Measurements from ENCODE around the gene BCKDK.

BCKDK gene

GRCh38 chr16:31080035-31080629 lies 28.1 kb upstream of the BCKDK start:
- H3K9me3 ChIP-seq (ENCODE audit: control insufficient read depth in 5 of 5, low read length in 5 of 5): no peaks in the 10 kb centered on the region
- peaks cover 2 to 17% (median 15%) of the 10 kb centered on the region in 5 donors for H3K4me1 ChIP-seq (ENCODE audit: control insufficient read depth in 5 of 5, insufficient read depth in 5 of 5, low read length in 5 of 5)
- no peak overlapping the region for H3K4me3 ChIP-seq (ENCODE audit: low read depth in 1 of 5, low read length in 5 of 5)
- no peaks in the 10 kb centered on the region for H3K27me3 ChIP-seq (ENCODE audit: control insufficient read depth in 5 of 5, insufficient read depth in 4 of 5, low read length in 5 of 5)
- H3K9ac ChIP-seq (ENCODE audit: low read length in 5 of 5): no peak overlapping the region
- H3K27ac ChIP-seq (ENCODE audit: low read depth, low read length): no peak overlapping the region
- peaks cover 0 to 85% (median 80%) of the 10 kb centered on the region in 5 donors for H3K36me3 ChIP-seq (ENCODE audit: control insufficient read depth in 5 of 5, insufficient read depth in 5 of 5, low read length in 5 of 5)

GRCh38 chr16:31080756-31081419 lies 27.3 kb upstream of the BCKDK start:
- Histone ChIP-seq H3K27me3 (ENCODE audit: control insufficient read depth in 5 of 5, insufficient read depth in 4 of 5, low read length in 5 of 5) (no peaks in the 10 kb centered on the region), H3K9me3 (ENCODE audit: control insufficient read depth in 5 of 5, low read length in 5 of 5) (no peaks in the 10 kb centered on the region), H3K4me1 (ENCODE audit: control insufficient read depth in 5 of 5, insufficient read depth in 5 of 5, low read length in 5 of 5) (peaks cover 2 to 13% (median 10%) of the 10 kb centered on the region in 5 donors), H3K9ac (ENCODE audit: low read length in 5 of 5) (no peak overlapping the region), H3K36me3 (ENCODE audit: control insufficient read depth in 5 of 5, insufficient read depth in 5 of 5, low read length in 5 of 5) (peaks cover 0 to 91% (median 83%) of the 10 kb centered on the region in 5 donors), H3K27ac (ENCODE audit: low read depth, low read length) (no peak overlapping the region), H3K4me3 (ENCODE audit: low read depth in 1 of 5, low read length in 5 of 5) (no peak overlapping the region)

GRCh38 chr16:31081428-31082351 lies 26.5 kb upstream of the BCKDK start:
- Histone ChIP-seq H3K4me3 (ENCODE audit: low read depth in 1 of 5, low read length in 5 of 5) (no peak overlapping the region), H3K36me3 (ENCODE audit: control insufficient read depth in 5 of 5, insufficient read depth in 5 of 5, low read length in 5 of 5) (peaks cover 0 to 90% (median 78%) of the 10 kb centered on the region in 5 donors), H3K27ac (ENCODE audit: low read depth, low read length) (no peak overlapping the region), H3K9ac (ENCODE audit: low read length in 5 of 5) (peak overlapping the region in 1 of 5 donors; percentile 29), H3K27me3 (ENCODE audit: control insufficient read depth in 5 of 5, insufficient read depth in 4 of 5, low read length in 5 of 5) (no peaks in the 10 kb centered on the region), H3K9me3 (ENCODE audit: control insufficient read depth in 5 of 5, low read length in 5 of 5) (no peaks in the 10 kb centered on the region), H3K4me1 (ENCODE audit: control insufficient read depth in 5 of 5, insufficient read depth in 5 of 5, low read length in 5 of 5) (peaks cover 2 to 13% (median 10%) of the 10 kb centered on the region in 5 donors)

GRCh38 chr16:31082368-31083045 lies 25.7 kb upstream of the BCKDK start:
- H3K27me3 ChIP-seq (ENCODE audit: control insufficient read depth in 5 of 5, insufficient read depth in 4 of 5, low read length in 5 of 5): no peaks in the 10 kb centered on the region
- H3K9me3 ChIP-seq (ENCODE audit: control insufficient read depth in 5 of 5, low read length in 5 of 5): no peaks in the 10 kb centered on the region
- peaks cover 0 to 89% (median 77%) of the 10 kb centered on the region in 5 donors for H3K36me3 ChIP-seq (ENCODE audit: control insufficient read depth in 5 of 5, insufficient read depth in 5 of 5, low read length in 5 of 5)
- no peak overlapping the region for H3K4me3 ChIP-seq (ENCODE audit: low read depth in 1 of 5, low read length in 5 of 5)
- H3K4me1 ChIP-seq (ENCODE audit: control insufficient read depth in 5 of 5, insufficient read depth in 5 of 5, low read length in 5 of 5): peaks cover 2 to 13% (median 10%) of the 10 kb centered on the region in 5 donors
- peak overlapping the region in 1 of 5 donors; percentile 29 for H3K9ac ChIP-seq (ENCODE audit: low read length in 5 of 5)
- no peak overlapping the region for H3K27ac ChIP-seq (ENCODE audit: low read depth, low read length)

- Histone ChIP-seq H3K27me3 (ENCODE audit: control insufficient read depth in 5 of 5, insufficient read depth in 4 of 5, low read length in 5 of 5) (no peaks in the 10 kb centered on the region), H3K9ac (ENCODE audit: low read length in 5 of 5) (no peak overlapping the region), H3K4me3 (ENCODE audit: low read depth in 1 of 5, low read length in 5 of 5) (no peak overlapping the region), H3K4me1 (ENCODE audit: control insufficient read depth in 5 of 5, insufficient read depth in 5 of 5, low read length in 5 of 5) (peaks cover 2 to 13% (median 10%) of the 10 kb centered on the region in 5 donors), H3K27ac (ENCODE audit: low read depth, low read length) (no peak overlapping the region), H3K9me3 (ENCODE audit: control insufficient read depth in 5 of 5, low read length in 5 of 5) (no peaks in the 10 kb centered on the region), H3K36me3 (ENCODE audit: control insufficient read depth in 5 of 5, insufficient read depth in 5 of 5, low read length in 5 of 5) (peaks cover 0 to 88% (median 75%) of the 10 kb centered on the region in 5 donors)
Observed at GRCh38 chr16:31083081-31083480, 25.1 kb upstream of the BCKDK start.

GRCh38 chr16:31083556-31083955 lies 24.6 kb upstream of the BCKDK start:
- Histone ChIP-seq H3K27ac (ENCODE audit: low read depth, low read length) (no peak overlapping the region), H3K9ac (ENCODE audit: low read length in 5 of 5) (no peak overlapping the region), H3K9me3 (ENCODE audit: control insufficient read depth in 5 of 5, low read length in 5 of 5) (no peaks in the 10 kb centered on the region), H3K4me1 (ENCODE audit: control insufficient read depth in 5 of 5, insufficient read depth in 5 of 5, low read length in 5 of 5) (peaks cover 2 to 13% (median 10%) of the 10 kb centered on the region in 5 donors), H3K27me3 (ENCODE audit: control insufficient read depth in 5 of 5, insufficient read depth in 4 of 5, low read length in 5 of 5) (no peaks in the 10 kb centered on the region), H3K36me3 (ENCODE audit: control insufficient read depth in 5 of 5, insufficient read depth in 5 of 5, low read length in 5 of 5) (peaks cover 0 to 88% (median 73%) of the 10 kb centered on the region in 5 donors), H3K4me3 (ENCODE audit: low read depth in 1 of 5, low read length in 5 of 5) (no peak overlapping the region)

- Histone ChIP-seq H3K27ac (ENCODE audit: low read depth, low read length) (no peak overlapping the region), H3K4me1 (ENCODE audit: control insufficient read depth in 5 of 5, insufficient read depth in 5 of 5, low read length in 5 of 5) (peaks cover 2 to 13% (median 10%) of the 10 kb centered on the region in 5 donors), H3K9me3 (ENCODE audit: control insufficient read depth in 5 of 5, low read length in 5 of 5) (no peaks in the 10 kb centered on the region), H3K36me3 (ENCODE audit: control insufficient read depth in 5 of 5, insufficient read depth in 5 of 5, low read length in 5 of 5) (peaks cover 0 to 88% (median 72%) of the 10 kb centered on the region in 5 donors), H3K9ac (ENCODE audit: low read length in 5 of 5) (peak overlapping the region in 1 of 5 donors; percentile 20), H3K4me3 (ENCODE audit: low read depth in 1 of 5, low read length in 5 of 5) (no peak overlapping the region), H3K27me3 (ENCODE audit: control insufficient read depth in 5 of 5, insufficient read depth in 4 of 5, low read length in 5 of 5) (no peaks in the 10 kb centered on the region)
Observed at GRCh38 chr16:31083981-31084380, 24.2 kb upstream of the BCKDK start.

- peaks cover 2 to 13% (median 10%) of the 10 kb centered on the region in 5 donors for H3K4me1 ChIP-seq (ENCODE audit: control insufficient read depth in 5 of 5, insufficient read depth in 5 of 5, low read length in 5 of 5)
Observed at GRCh38 chr16:31084584-31085302, 23.4 kb upstream of the BCKDK start.

GRCh38 chr16:31085411-31085810 lies 22.8 kb upstream of the BCKDK start:
- Histone ChIP-seq H3K9me3 (ENCODE audit: control insufficient read depth in 5 of 5, low read length in 5 of 5) (no peaks in the 10 kb centered on the region), H3K27me3 (ENCODE audit: control insufficient read depth in 5 of 5, insufficient read depth in 4 of 5, low read length in 5 of 5) (no peaks in the 10 kb centered on the region), H3K36me3 (ENCODE audit: control insufficient read depth in 5 of 5, insufficient read depth in 5 of 5, low read length in 5 of 5) (peaks cover 0 to 80% (median 63%) of the 10 kb centered on the region in 5 donors), H3K9ac (ENCODE audit: low read length in 5 of 5) (no peak overlapping the region), H3K4me1 (ENCODE audit: control insufficient read depth in 5 of 5, insufficient read depth in 5 of 5, low read length in 5 of 5) (peaks cover 2 to 13% (median 10%) of the 10 kb centered on the region in 5 donors), H3K4me3 (ENCODE audit: low read depth in 1 of 5, low read length in 5 of 5) (no peak overlapping the region), H3K27ac (ENCODE audit: low read depth, low read length) (no peak overlapping the region)

More at GRCh38 chr16:31084584-31085302, 23.4 kb upstream of the BCKDK start:
- no peaks in the 10 kb centered on the region for H3K9me3 ChIP-seq (ENCODE audit: control insufficient read depth in 5 of 5, low read length in 5 of 5)
- no peaks in the 10 kb centered on the region for H3K27me3 ChIP-seq (ENCODE audit: control insufficient read depth in 5 of 5, insufficient read depth in 4 of 5, low read length in 5 of 5)
- no peak overlapping the region for H3K4me3 ChIP-seq (ENCODE audit: low read depth in 1 of 5, low read length in 5 of 5)
- H3K27ac ChIP-seq (ENCODE audit: low read depth, low read length): no peak overlapping the region
- H3K36me3 ChIP-seq (ENCODE audit: control insufficient read depth in 5 of 5, insufficient read depth in 5 of 5, low read length in 5 of 5): peaks cover 0 to 84% (median 67%) of the 10 kb centered on the region in 5 donors
- H3K9ac ChIP-seq (ENCODE audit: low read length in 5 of 5): no peak overlapping the region
